ENCODE data around the gene RAB5IF.
"Not testable (repeated sequence)": the region's sequence is repeated elsewhere in the genome, so short reads cannot be mapped to it uniquely, and the experiment has no call there.

RAB5IF gene

DNA sequence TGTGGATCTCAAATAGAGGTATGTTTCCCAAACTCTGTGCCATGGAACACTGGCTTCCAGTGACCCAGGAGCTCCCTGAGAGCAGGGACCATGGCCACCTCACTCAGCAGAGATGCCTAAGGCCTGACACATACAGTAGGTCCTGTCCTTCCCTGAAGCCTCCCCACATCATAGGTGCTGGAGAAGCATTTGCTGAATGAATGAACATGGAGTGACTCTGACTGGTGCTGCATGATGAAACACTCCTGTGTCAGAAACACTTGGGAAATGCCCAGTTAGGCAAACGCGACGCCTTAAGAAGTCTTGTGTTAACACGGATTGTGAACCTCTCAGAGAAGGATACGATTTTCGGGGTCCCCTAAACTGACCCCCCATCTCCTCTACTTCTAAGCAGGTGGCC is 26.1 kb downstream of the RAB5IF start:
- no peak for DNase-seq

DNA sequence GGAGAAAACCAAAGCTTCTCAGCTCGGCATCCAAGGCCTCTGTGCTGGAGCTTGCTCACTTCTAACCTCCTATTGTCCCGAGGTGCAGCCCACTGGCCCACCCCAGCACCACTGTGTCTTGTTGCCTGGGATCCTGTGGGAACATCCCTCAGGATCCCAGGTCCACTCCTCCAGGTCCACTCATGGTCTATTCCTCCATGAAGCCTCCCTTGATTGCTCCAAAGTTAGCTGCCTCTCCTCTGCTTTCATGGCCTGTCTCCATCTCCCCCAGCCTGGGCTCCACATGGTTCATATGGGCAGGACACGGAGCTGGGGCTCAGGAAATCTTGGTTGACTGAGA is 26.5 kb downstream of the RAB5IF start:
- DNase-seq: no peak

DNA sequence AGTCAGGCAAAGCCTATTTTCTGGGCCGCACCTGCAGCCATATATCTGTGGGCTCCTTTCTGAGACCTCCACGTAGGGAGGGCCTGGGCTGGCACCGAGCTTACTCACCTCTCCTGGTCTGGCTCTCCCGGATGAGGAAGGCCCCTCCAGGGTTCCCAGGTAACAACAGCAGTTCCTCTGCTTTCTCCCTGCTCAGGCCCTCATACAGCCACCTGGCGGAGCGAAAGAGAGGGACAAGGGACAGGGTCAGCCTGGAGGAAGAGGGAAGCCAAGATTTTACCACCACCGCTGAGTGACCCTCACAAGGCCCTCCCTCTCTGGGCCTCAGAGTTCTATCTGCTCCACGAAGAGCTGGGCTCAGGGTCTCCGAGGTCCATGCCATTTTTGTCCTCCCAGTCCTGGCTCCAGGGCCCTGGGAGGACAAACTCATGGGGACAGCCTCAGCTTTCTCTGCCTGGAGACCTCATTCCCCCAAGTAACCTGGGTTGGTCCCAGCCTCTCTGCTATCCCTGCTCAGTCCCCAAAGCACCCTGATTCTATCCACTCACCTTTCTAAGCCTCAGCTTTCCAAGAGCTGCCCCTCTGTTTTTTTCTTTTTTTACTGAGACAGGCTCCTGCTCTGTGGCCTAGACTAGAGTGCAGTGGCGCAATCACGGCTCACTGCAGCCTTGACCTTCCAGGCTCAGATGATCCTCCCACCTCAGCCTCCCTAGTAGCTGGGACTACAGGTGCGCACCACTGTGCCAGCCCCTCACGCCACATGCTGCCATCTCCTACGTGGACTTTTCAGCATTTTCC is 27.1 kb downstream of the RAB5IF start:
- no peak for DNase-seq

DNA sequence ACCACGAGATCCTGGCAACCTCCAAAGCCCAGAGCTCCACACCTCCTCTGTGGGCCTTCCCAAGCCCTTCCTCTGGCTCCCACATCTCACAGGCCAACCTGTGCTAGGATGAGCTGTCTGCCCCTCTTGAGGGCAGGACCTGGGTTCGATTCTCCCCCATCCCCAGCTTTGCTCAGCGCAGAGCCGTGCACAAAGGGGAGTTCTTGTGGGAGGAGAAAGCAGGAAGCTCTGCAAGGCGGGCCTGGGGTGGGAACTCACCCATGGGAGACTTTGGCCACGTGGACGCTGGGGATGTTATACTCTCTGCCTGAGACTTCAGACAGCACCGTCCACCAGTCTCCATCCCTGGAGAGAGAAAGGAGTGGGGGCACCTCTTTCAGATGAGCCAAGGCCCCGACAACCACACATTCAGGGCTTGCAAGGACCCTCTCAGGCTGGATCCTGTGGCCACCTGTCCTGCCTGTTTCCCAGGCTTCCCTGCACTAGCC is 27.8 kb downstream of the RAB5IF start:
- no peak for DNase-seq

DNA sequence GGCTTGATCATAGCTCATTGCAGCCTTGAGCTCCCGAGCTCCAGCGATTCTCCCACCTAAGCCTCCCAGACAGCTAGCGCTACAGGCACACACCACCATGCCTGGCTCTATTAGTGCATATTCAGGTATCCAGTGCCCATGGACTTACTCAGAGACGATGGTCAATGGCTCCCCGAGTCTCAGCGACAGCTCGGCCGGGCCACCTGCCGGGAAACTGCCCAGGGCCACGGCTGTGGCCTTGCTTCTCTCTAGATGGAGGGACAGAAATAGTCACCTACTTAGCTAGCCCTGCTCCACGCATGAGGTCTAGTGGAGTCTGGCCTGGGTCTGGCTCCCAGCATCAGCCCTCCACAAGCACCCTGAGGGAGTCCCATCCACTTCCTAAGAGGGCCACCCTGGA is 28.8 kb downstream of the RAB5IF start:
- no peak for DNase-seq

DNA sequence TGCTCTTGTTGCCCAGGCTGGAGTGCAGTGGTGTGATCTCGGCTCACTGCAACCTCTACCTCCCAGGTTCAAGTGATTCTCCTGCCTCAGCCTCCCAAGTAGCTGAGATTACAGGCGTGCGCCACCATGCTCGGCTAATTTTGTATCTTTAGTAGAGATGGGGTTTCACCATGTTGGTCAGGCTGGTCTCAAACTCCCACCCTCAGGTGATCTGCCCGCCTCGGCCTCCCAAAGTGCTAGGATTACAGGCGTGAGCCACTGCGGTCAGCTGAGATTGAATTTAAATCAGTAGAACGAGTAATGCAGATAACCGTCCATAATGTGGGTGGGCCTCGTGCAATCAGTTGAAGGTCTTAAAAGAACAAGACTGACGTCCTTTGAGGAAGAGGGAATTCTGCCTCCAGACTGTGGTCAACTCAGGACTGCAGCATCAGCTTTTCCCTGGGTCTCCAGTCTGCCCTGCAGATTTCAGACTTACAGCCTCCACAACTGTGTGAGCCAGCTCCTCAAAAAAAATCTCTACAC is 33.4 kb downstream of the RAB5IF start:
- DNase-seq: not testable (repeated sequence)

DNA sequence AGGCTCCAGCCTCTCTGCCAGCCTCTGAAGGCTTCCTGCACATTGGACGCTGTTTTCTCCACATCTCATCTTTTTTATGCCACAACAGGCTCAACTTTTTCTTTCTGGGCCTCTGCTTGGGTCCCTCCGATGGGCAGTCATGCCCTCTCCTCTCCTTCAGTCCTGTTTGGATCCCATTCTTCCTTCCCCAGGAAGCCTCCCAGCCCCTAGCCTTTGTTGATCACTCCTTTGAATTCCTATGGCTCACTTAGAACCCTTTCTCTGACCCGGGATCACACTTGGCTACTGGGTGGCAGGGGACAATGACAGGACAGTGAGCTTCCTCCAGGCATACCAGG is 35.9 kb downstream of the RAB5IF start:
- no peak for DNase-seq

DNA sequence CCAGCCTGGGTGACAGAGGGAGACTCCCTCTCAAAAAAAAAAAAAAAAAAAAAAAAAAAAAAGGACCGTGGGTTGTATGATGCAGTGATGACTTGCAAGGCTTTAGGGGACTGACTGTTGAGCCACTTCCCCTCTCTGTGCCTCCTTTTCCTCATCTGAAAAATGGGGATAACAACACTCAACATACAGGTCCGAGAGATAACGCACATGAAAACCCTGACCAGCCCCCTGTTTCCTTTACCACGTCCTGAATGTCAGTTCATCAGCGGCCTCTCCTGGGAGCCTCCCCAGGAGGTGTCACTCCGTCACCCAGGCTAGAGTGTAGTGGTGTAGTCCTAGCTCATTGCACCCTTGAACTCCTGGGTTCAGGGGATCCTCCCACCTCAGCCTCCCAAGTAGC is 36.6 kb downstream of the RAB5IF start:
- no peak for DNase-seq

DNA sequence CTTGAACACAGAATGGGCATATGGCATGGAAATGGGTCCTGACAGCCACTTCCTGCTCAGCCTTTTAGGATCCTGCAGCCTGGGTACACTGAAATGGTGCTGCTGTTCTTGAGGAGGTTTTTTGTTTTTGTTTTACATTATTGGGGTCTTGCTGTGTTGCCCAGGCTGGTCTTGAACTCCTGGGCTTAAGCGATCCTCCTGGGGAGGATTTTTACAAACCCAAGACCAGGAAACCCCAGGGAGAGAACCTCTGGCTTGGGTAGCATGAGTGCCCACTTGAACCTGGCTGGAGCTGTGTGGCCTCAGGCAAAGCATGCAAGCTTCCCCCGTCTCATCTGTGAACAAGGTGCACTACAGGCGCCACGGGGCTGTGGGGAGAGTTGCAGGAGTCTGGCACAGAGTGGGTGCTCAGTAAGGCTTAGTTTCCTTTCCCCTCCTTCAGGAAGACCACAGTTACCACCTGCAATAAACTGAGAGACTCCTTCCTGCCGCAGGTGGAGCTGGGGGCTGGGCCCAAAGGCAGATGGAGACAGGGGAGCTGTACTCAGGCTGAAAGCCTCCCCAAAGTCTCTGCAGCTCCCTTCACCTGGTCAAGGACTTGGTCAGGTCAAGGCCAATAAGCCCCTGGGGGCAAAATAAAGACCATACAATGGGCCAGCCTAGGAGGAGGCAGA is 38.6 kb downstream of the RAB5IF start:
- no peak for DNase-seq

DNA sequence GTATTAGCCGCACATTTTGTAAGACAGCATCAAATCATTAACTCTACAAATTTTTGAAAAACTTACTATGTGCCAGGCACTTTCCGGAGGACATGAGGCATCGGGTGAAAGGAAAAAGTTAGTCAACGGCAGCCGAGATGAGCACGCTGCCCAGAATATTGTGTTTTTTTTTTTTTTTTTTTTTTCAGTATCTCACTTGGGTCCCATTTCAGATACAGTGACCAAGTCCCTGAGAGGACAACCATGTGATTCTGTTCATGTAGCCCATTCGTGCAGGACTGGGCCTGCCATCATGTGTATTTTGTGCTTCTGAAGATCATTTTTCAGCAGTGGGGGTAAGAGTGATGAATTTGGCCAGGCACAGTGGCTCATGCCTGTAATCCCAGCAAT is 39.1 kb downstream of the RAB5IF start:
- DNase-seq: no peak

DNA sequence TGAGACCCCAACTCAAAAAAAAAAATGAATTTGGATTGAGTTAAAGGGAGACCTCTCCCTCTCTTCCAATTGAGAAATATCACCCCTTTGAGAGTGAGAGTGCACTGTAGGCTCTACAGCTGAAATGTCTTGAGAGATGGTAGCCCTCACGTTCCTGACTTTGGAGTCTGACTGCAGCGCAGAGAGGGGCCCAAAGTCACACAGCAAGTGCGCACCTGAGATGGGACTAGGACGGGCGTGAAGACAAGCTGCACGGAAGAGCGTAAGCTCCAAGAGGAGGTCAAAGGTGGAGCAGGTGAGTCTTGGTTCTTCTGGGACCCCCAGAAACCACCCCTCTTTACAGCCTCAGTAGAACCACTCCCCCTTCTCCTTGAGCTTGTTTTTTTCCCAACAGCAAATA is 39.8 kb downstream of the RAB5IF start:
- DNase-seq: no peak

DNA sequence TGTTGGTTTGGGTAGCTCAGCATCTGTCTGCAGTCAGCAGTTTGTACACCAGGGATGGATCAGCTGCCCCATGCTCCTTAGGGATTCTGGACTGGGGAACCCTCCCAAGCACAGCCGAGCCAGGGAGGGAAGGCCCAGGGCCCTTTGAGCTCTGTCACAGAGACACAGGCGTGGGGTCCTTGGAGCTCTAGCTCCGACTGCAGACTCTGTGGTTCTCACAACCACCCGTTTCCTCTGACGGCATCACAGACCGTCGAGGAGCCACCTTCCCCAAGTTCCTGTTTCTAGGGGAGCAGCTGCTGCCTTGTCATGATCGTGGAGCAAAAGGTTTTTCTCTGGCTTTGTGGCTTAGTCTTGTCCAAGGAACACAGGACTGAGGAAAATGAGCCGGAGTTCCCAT is 40.4 kb downstream of the RAB5IF start, which contains the start of gene SLA2:
Gene SLA2 (minus strand): TSS at position 199 of the 400 bp plus-strand sequence. CDS start 4,861 bp downstream, outside the sequence.
- DNase-seq: no peak

DNA sequence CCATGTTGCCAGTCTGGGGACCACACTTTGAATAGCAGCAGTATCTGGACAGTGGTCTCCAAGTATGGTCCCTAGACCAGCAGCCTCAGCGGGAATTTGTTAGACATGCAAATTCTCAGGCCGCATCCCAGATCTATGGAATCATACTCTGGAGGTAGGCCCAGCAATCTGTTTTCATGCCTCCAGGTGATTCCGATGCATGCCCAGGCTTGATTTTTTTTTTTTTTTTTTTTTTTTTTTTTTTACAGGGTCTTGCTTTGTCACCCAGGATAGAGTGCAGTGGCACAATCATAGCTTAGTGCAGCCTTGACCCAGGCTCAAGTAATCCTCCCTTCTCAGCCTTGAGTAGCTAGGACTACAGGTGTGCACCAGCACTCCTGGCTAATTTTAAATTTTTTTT is 41.1 kb downstream of the RAB5IF start:
- no peak for DNase-seq

DNA sequence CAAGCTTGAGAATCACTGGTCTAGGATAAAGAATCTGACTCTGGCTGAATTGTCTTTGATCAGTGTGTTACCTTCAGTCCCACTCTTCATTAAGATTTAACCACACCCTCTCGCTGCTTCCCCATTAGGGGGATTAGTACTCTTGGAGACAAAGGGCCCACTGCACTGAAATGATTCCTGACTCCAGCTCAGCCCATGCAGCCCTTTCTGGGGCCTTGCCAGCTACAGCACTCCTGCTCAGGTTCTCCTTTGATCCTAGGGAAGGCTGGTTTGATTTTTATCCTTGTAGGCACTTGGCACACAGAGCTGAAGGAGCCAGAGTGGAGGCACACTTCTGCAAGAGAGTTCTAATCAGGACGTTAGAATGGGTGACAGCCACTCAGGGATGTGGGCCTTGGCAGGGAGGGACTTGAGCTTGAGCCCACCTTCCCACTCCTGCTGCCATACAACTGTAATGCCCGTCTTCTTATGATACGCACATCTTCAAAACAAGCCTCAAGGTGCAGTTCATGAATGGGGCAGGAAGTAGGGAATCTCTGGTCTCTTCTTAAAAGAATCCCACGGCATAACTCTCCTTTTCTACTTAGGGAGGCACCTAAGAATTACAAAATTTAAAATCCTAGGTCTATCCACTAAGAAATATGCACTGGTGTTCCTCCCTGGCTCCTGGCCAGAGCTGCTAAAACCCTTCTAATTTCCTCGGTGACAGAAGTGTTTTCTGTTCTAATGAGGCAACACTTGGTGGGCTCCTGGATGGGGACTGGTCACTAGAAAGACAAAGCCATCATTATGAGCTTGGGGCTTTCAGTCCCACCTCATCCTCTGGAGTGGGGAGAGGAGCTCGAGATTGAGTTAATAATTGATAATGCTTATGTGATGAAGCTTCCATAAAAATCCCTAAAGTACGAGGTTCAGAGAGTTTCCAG is 41.9 kb downstream of the RAB5IF start:
- DNase-seq: no peak

DNA sequence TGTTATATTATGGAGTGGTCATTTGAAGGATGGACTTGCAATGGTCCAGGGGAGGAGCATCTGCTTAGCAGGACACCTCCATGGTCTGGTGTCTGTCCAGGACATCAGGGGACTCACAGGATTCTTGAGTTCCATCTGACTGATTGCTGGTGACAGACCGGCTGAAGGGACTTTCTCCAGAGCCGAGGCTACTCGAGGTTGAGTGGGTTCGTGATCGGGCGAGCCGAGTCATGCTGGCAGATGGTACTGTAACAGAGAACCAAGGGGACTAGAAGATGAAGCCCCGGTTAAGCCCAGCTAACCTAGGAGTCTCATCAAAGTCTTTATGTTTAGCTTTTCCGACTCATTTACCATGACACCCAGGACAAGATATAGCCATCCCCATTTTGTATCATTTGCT is 47.9 kb downstream of the RAB5IF start:
- DNase-seq: no peak

DNA sequence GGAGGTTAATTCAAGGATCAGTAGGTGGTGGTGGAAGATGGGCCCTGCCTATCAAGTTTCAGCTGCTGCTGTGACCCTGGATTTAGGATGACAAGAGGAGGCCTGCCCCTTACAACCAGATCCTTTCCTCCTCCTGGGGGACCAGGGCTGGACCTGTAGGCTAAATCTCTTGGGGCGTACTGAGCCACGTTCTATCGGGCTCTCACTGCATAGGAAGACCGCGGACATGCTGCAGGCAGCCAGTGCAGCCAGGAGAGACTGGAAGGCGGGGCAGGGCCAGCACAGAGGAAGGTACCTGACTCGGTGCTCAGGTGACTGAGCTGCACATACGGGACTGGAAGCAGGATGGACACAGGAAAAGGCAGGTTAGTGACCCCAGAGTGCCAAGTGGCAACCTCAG is 48.9 kb downstream of the RAB5IF start:
- no peak for DNase-seq

DNA sequence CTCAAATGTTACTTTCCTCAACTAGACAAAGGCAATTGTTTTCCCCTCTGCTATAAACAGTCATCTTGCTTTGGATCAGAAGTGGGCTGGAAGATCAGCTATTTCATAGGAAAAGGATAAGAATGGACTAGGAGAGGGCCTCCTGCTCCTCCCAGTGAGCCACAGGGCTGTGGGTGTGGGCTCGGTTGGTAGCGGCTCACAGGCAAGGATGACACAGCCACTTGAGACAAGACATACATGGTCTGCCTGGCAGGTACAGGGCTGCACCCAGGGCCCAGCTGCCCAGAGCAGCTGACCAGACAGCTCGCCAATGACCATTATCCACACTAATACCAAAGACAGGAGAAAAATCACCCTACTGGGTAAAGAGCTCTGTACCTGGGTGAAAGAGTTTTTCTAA is 49.4 kb downstream of the RAB5IF start:
- no peak for DNase-seq

DNA sequence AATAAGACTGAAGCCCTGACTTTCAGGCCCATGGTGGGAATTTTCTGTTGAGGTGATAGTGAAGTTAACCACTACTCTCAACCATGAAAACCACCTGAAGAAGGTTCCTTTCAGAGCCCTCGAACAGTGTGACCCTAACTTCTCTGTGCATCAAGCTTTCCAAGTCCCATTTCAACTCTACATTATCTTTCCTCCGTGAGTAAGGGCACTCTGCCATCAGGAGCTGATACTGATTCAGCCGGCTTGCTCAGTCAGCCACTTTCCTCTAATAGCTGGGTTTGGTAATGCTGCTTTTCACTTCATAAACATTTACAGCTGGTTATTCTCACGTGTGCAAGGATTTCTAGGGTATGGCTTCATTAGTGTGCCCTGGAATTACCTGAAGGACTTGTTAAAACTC is 51.2 kb downstream of the RAB5IF start:
- DNase-seq: no peak

DNA sequence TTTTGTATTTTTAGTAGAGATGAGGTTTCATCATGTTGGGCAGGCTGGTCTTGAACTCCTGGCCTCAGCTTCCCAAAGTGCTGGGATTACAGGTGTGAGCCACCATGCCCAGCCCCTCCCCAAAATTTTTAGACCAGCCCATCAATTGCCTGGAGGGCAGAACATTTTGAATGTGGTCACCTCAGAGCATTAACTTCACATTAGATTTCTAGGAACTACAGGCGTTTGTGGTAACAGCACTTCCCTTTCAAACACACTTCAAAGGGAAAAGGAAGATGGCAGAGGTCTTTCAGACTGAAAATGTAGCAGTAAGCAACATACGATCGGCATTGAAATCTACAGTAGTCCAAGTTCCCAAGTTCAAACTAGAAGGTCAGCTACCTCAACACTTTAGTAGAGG is 52.7 kb downstream of the RAB5IF start:
- DNase-seq: no peak
